Measurements from ENCODE around the gene LIMS2. TPM values are rescaled to one million over a fixed set of nuclear protein-coding genes. Genes with fewer than 3 reads are reported as not detected.

LIMS2 gene
- total RNA-seq, 4 donors from 2014 or later: 9.7 to 97.3 (median 22.4) TPM

DNA sequence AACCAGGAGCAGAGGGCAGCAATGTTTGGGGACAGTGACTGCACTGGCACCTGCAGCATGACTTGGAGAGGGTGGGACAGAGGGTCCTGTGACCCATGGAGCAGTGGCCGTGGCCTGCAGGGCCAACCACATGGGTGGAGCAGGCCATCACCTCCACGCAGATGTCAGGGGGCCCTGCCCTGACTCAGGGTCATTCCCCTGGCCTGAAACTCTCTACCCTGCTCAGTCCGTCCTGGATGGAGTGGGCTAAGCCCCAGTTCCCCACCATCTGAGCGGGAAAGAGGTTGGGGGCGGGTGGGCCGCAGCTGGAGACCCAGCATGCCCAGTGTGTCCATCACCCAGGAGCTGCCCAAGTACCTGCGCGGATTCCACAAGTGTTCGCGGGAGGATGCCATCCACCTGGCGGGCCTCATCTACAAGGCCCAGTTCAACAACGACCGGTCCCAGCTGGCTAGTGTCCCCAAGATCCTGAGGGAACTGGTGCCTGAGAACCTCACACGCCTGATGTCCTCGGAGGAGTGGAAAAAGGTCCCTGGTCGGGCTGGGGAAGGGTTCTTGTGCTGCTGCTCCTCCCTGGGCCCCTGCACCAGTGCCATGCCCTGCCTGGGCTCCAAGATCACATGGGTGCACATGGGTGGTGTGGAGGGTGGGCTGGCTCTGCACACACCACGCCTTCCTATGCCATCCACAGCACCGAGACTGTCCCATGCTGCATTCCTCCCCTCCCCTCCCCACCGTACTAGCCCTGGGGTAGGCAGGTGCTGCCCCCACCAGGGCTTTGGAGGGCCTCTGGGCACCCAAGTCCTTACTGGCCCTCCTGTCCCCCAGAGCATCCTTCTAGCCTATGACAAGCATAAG is 39.7 kb downstream of the LIMS2 start:
- no peak for ATAC-seq (ENCODE audit: low FRiP score)
- no peak for DNase-seq (ENCODE audit: low spot score)
- TF ChIP-seq, protein P1, sequence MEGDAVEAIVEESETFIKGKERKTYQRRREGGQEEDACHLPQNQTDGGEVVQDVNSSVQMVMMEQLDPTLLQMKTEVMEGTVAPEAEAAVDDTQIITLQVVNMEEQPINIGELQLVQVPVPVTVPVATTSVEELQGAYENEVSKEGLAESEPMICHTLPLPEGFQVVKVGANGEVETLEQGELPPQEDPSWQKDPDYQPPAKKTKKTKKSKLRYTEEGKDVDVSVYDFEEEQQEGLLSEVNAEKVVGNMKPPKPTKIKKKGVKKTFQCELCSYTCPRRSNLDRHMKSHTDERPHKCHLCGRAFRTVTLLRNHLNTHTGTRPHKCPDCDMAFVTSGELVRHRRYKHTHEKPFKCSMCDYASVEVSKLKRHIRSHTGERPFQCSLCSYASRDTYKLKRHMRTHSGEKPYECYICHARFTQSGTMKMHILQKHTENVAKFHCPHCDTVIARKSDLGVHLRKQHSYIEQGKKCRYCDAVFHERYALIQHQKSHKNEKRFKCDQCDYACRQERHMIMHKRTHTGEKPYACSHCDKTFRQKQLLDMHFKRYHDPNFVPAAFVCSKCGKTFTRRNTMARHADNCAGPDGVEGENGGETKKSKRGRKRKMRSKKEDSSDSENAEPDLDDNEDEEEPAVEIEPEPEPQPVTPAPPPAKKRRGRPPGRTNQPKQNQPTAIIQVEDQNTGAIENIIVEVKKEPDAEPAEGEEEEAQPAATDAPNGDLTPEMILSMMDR (IDR thresholded peaks at IDR 0.05): no peak

DNA sequence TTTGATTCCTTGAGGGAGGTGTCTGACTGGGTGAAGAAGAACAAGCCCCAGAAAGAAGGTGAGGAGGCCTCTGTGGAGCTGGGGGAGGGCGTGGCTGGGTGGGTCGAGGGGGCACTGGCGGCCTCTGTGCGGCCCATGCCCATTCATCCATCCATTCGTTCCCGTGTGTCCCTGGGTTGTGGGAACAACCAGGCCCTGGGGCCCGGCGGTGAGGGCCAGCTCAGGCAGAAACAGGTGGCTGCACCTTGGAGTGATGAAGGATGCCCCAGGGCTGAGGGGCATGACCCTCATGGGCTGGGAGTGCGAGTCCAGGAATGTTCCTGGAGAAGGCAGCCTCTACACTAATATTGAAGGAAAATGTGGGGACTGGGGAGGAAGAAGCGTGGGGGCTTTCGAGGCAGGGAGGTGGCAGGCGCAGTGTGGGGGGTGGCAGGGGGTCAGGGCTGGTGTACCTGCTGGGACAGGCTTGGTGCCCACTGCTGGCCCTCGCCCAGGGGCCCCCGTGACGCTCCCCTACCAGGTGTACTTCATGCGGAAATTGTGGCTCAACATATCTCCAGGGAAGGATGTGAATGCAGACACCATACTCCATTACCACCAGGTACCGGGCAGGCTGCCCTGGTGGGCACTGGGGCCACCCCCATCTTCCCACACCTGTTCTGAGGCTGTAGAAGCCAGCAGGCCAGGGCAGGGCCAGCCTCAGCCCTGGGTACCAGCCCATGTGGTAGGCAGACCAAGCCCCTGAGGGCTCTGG is 40.5 kb downstream of the LIMS2 start:
- ATAC-seq (ENCODE audit: low FRiP score): no peak
- no peak for DNase-seq (ENCODE audit: low spot score)
- TF ChIP-seq, protein P1 (IDR thresholded peaks at IDR 0.05): no peak

DNA sequence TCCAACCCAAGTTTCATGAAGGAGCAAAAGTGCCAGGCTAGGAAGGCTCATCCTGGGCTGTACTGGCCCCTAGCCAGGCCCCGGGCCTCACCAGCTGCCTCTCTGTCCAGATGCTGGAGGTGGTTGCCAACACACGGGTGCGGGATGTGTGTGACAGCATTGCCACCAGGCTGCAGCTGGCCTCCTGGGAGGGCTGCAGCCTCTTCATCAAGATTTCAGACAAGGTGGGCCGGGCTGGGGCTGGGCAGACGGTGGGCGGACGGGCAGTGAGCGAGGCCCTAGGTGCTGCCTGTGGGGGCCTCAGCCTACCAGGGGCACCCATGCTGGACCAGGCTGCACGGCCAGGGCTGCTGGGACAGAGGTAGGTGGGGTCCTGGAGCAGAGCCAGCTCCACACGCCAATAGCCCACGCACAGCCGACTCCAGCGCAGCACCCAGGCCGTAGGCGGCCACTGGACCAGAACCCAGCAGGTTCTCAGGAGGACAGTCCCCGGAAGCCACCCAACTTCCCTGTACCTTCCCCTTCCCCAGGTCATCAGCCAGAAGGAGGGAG is 41.2 kb downstream of the LIMS2 start:
- DNase-seq (ENCODE audit: low spot score) (no peak), ATAC-seq (ENCODE audit: low FRiP score) (no peak)
- TF ChIP-seq, protein P1 (IDR thresholded peaks at IDR 0.05): no peak

DNA sequence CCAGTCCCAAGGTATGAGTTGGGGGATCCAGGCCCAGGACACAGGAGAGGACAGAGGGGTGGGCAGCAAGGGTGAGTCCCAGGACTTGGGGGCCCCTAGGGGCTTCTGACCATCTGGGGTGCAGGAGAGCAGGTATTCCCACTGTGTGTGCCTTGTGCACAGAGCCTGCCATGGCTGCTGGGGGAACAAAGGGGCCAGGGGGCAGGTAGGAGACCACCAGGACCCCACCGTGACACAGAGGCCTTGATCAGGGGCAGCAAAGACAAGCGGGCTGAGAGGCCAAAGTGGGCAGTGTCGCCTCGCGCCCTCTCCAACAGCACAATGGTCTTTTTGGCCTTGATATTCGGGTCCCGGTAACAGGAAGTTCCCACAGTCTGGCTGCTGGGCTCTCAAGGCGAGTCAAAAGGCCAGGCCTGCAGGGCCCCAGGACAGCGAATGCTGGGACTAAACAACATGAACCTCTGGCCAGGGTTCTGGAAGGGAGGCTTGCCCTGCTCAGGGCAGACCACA is 41.7 kb downstream of the LIMS2 start:
- TF ChIP-seq, protein P1 (IDR thresholded peaks at IDR 0.05): no peak
- ATAC-seq (ENCODE audit: low FRiP score): no peak
- DNase-seq (ENCODE audit: low spot score): no peak

DNA sequence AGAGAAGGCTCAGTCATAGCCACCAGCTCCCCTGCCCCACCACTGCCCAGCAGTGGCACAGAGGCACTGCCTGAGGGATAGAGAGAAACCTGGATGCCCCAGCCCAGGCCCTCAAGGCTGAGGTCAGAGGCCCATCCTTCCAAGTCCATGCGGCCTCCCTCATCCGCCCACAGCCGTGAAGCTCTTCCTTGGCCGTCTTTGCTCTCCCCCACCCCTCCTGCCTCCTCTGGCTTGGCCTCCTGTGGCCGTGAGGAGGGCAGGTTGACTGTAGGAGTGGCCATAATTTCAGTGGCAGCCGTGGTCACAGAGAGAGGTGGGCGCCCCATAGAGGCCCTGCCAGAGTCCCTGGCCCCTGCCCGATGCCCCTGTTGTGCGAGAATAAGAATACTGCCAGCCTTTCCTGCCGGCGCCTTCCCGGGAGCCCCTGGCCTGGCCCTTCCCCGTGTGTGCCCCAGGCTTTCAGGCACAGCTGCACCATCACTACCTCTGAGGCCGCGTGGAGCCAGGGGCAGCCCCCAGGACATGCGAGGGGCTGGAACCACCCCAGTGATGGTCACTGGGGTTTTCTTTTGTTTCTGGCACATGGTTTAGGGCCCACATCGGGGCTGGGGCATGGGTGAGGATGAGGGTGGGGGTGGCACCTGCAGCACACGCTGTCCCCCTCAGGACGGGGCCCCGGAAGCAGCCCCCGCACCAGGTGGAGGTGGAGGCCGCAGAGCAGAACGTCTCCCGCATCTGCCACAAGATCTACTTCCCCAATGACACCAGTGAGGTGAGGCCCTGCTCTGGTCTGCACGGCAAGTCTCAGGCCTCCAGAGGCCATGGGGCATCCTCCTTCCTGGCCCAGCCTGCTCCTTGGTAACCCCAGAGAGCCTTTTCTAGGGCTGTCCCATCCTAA is 42.5 kb downstream of the LIMS2 start:
- DNase-seq (ENCODE audit: low spot score) (no peak), ATAC-seq (ENCODE audit: low FRiP score) (no peak)
- TF ChIP-seq, protein P1 (IDR thresholded peaks at IDR 0.05): no peak

DNA sequence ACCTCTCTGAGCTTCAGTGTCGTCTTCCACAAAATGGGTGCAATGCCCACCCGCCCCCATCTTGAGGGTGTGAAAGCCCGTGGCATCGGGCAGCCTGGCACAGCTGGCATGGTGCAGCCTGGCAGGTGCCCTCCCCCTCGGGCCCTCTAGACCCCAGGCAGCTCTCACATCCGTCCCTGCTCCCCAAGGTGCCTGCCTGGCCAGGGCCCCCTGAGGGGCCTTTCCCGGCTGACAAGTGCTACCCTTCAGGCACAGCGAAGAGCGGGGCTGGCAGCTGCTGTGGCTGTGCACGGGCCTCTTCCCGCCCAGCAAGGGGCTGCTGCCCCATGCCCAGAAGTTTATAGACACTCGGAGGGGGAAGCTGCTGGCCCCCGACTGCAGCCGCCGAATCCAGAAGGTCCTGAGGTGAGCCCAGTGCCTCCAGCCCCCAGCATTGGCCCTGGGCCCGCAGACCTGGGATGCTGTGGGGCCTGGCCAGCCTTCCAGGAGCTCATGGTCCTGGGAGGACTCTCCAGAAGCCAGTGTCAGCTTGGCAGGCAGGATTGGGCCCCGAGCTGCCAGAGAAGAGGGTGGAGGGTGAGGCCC is 43.2 kb downstream of the LIMS2 start:
- no peak for DNase-seq (ENCODE audit: low spot score)
- TF ChIP-seq, protein P1 (IDR thresholded peaks at IDR 0.05): no peak
- ATAC-seq (ENCODE audit: low FRiP score): no peak
